ENCODE results near the gene MAP3K8. TPM values are rescaled to one million over a fixed set of nuclear protein-coding genes. Genes with fewer than 3 reads are reported as not detected.

MAP3K8 gene
- total RNA-seq, 1 donor from 2014 or later = 1.6 TPM

DNA sequence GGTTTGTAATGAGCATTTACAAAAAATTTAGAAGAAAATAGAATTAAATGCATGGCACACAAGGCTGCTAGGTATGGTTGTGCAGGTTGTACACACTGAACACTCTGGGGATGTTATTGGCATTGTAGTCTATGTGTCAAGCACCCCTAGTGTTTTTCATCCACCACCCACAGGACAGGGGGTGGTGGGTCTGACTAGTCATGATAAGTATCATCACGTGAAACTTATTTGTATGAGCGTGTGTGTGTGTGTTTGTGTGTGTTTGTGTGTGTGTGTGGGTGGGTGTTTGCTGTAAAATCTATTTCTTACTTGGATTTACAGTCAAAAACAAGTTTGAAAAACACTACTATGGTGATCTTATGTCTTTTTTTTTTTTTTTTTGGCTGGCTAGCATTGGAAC lies 66.5 kb downstream of the MAP3K8 start:
- no peak overlapping the region for H3K4me3 ChIP-seq (ENCODE audit: low read depth, low read length)
- H3K27me3 ChIP-seq (ENCODE audit: control insufficient read depth, insufficient read depth, low read length) = no peaks in the 10 kb centered on the region
- TF ChIP-seq, protein P1, sequence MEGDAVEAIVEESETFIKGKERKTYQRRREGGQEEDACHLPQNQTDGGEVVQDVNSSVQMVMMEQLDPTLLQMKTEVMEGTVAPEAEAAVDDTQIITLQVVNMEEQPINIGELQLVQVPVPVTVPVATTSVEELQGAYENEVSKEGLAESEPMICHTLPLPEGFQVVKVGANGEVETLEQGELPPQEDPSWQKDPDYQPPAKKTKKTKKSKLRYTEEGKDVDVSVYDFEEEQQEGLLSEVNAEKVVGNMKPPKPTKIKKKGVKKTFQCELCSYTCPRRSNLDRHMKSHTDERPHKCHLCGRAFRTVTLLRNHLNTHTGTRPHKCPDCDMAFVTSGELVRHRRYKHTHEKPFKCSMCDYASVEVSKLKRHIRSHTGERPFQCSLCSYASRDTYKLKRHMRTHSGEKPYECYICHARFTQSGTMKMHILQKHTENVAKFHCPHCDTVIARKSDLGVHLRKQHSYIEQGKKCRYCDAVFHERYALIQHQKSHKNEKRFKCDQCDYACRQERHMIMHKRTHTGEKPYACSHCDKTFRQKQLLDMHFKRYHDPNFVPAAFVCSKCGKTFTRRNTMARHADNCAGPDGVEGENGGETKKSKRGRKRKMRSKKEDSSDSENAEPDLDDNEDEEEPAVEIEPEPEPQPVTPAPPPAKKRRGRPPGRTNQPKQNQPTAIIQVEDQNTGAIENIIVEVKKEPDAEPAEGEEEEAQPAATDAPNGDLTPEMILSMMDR (IDR thresholded peaks at IDR 0.05; ENCODE audit: insufficient read depth, low read length, severe bottlenecking) = no peak
- FAIRE-seq = no peak
- H3K36me3 ChIP-seq (ENCODE audit: control insufficient read depth, insufficient read depth, low read length) = no peaks in the 10 kb centered on the region
- no peak for DNase-seq (ENCODE audit: low read depth)

DNA sequence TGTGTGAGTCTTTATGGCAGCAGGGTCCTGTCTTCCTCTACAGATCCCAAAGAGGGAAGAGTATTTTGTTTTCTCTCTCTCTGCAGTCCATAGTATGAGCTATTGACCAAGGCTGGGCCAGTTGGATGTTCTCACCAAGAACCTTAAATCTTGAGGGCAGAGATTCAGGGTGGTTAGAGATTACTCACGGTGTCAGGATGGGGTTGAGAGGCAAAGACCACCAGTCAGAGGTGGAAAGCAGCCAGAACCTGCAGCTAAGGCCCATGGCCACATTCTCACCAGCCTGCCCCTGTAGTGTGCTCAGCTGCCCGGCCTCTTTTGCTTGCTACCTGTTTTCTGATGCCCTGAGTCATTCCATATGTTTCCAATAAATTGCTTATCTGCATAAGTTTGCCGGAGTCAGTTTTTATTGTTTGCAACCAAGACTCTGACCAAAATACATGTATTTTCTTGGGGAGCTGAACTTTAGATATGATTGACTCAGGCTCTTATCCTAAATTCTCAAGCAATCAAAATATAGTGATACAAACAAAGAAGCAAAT lies 67.0 kb downstream of the MAP3K8 start:
- Histone ChIP-seq H3K36me3 (ENCODE audit: control insufficient read depth, insufficient read depth, low read length) (no peaks in the 10 kb centered on the region), H3K4me3 (ENCODE audit: low read depth, low read length) (no peak overlapping the region), H3K27me3 (ENCODE audit: control insufficient read depth, insufficient read depth, low read length) (peaks cover 3% of the 10 kb centered on the region)
- FAIRE-seq = no peak
- no peak for DNase-seq (ENCODE audit: low read depth)
- TF ChIP-seq, protein P1 (IDR thresholded peaks at IDR 0.05; ENCODE audit: insufficient read depth, low read length, severe bottlenecking) = no peak

GRCh38 chr10:30502266-30503060 lies 68.5 kb downstream of the MAP3K8 start:
- no peak for FAIRE-seq

GRCh38 chr10:30503700-30504266 lies 69.8 kb downstream of the MAP3K8 start:
- Histone ChIP-seq H3K4me3 (ENCODE audit: low read depth, low read length) (no peak overlapping the region), H3K36me3 (ENCODE audit: control insufficient read depth, insufficient read depth, low read length) (no peaks in the 10 kb centered on the region), H3K27me3 (ENCODE audit: control insufficient read depth, insufficient read depth, low read length) (peaks cover 3% of the 10 kb centered on the region)
- DNase-seq (ENCODE audit: low read depth) (no peak), FAIRE-seq (no peak)
- TF ChIP-seq, protein P1 (IDR thresholded peaks at IDR 0.05; ENCODE audit: insufficient read depth, low read length, severe bottlenecking) = no peak

More at GRCh38 chr10:30502266-30503060, 68.5 kb downstream of the MAP3K8 start:
- no peak for DNase-seq (ENCODE audit: low read depth)
- Histone ChIP-seq H3K36me3 (ENCODE audit: control insufficient read depth, insufficient read depth, low read length) (no peaks in the 10 kb centered on the region), H3K27me3 (ENCODE audit: control insufficient read depth, insufficient read depth, low read length) (peaks cover 3% of the 10 kb centered on the region), H3K4me3 (ENCODE audit: low read depth, low read length) (no peak overlapping the region)
- TF ChIP-seq, protein P1 (IDR thresholded peaks at IDR 0.05; ENCODE audit: insufficient read depth, low read length, severe bottlenecking) = no peak

GRCh38 chr10:30505543-30506298 lies 71.7 kb downstream of the MAP3K8 start:
- DNase-seq (ENCODE audit: low read depth) (no peak), FAIRE-seq (no peak)
- Histone ChIP-seq H3K27me3 (ENCODE audit: control insufficient read depth, insufficient read depth, low read length) (peaks cover 3% of the 10 kb centered on the region), H3K36me3 (ENCODE audit: control insufficient read depth, insufficient read depth, low read length) (no peaks in the 10 kb centered on the region), H3K4me3 (ENCODE audit: low read depth, low read length) (no peak overlapping the region)
- TF ChIP-seq, protein P1 (IDR thresholded peaks at IDR 0.05; ENCODE audit: insufficient read depth, low read length, severe bottlenecking) = no peak

All from bronchial epithelial cell (primary cell).